Mucosa of rectum (tissue), 2 donors: ENCODE data around the gene MARCKS.

Source experiments
- H3K27ac ChIP-seq, 2 donors: one replicate each; pipeline ENCODE4 v1.7.0; 2013; ENCODE audit warnings: inconsistent platforms in 2 of 2, low read depth in 2 of 2, low read length in 2 of 2
- H3K27me3 ChIP-seq, 2 donors: one replicate each; pipeline ENCODE4 v1.7.0; 2013; ENCODE audit warnings: low read length in 2 of 2; ENCODE audit not compliant: control insufficient read depth in 2 of 2, insufficient read depth in 2 of 2
- H3K36me3 ChIP-seq, 2 donors: one replicate each; pipeline ENCODE4 v1.7.0; 2013; ENCODE audit warnings: low read length in 2 of 2; ENCODE audit not compliant: control insufficient read depth in 2 of 2, insufficient read depth in 2 of 2
- H3K4me1 ChIP-seq, 2 donors: one replicate each; pipeline ENCODE4 v1.7.0; 2013; ENCODE audit warnings: low read length in 2 of 2, mild to moderate bottlenecking in 1 of 2; ENCODE audit not compliant: control insufficient read depth in 2 of 2, insufficient read depth in 2 of 2
- H3K4me3 ChIP-seq, 2 donors: one replicate each; pipeline ENCODE4 v1.7.0; 2013; ENCODE audit warnings: low read length in 2 of 2
- H3K9ac ChIP-seq, 2 donors: one replicate each; pipeline ENCODE4 v1.7.0; 2013; ENCODE audit warnings: low read length in 2 of 2, low read depth in 1 of 2, mild to moderate bottlenecking in 1 of 2
- H3K9me3 ChIP-seq, 2 donors: one replicate each; pipeline ENCODE4 v1.7.0; 2013; ENCODE audit warnings: low read length in 2 of 2; ENCODE audit not compliant: control insufficient read depth in 2 of 2
- donor health status: healthy.
- donor health status: Normal muscosa, but diverticular disease.

Gene MARCKS

GRCh38 chr6:113881478-113881980, 24.4 kb downstream of the MARCKS start:
- Histone ChIP-seq H3K4me1 (peaks cover 0 to 10% of the 10 kb centered on the region in 2 donors), H3K27ac (no peak overlapping the region), H3K4me3 (no peak overlapping the region), H3K27me3 (no peaks in the 10 kb centered on the region), H3K9ac (no peak overlapping the region), H3K36me3 (no peaks in the 10 kb centered on the region), H3K9me3 (no peaks in the 10 kb centered on the region)

GRCh38 chr6:113882336-113883022, 25.3 kb downstream of the MARCKS start:
- Histone ChIP-seq H3K9ac (no peak overlapping the region), H3K9me3 (no peaks in the 10 kb centered on the region), H3K27me3 (no peaks in the 10 kb centered on the region), H3K4me3 (no peak overlapping the region), H3K4me1 (peaks cover 0 to 10% of the 10 kb centered on the region in 2 donors), H3K27ac (no peak overlapping the region), H3K36me3 (no peaks in the 10 kb centered on the region)

DNA sequence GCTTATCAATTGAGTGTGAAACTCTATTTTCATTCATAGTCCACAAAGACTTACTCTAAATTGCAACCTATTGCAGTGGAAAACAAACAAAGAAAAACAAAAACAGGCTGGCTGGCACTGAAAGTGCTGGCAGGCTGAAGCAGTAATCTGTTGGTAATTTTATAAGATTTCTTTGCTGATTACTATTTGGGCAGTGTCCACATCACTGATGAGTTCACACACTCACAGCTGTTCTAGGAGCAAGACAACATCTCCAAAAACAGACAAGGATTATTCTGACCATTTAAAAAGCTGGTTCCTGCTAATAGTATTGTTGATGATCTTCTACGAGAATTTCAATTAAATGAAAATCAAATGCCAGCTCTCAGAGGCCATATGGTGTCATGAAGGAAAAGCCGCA, 26.9 kb downstream of the MARCKS start:
- H3K4me1 ChIP-seq = peaks cover 0 to 15% of the 10 kb centered on the region in 2 donors
- H3K36me3 ChIP-seq = no peaks in the 10 kb centered on the region
- no peak overlapping the region for H3K9ac ChIP-seq
- no peaks in the 10 kb centered on the region for H3K27me3 ChIP-seq
- no peaks in the 10 kb centered on the region for H3K9me3 ChIP-seq
- no peak overlapping the region for H3K4me3 ChIP-seq
- no peak overlapping the region for H3K27ac ChIP-seq

DNA sequence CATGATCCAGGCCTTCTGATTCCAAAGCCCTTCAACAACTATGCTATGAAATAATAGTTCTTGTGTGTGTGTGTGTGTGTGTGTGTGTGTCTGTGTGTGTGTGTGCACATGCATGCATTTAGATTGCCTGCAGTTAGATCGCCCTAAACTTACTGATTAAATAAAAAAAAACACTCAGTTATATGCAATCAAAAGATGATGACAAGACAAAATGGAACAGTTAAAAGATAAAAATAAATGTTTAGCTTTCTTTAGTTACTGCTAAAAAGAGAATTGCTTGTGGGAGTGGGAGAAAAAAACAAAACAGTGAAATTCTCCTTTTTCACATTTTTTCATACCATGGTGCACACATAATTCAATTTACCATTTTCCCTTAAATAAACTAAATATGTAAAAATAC, 29.4 kb downstream of the MARCKS start:
- no peak overlapping the region for H3K4me3 ChIP-seq
- H3K27ac ChIP-seq = no peak overlapping the region
- H3K27me3 ChIP-seq = no peaks in the 10 kb centered on the region
- no peak overlapping the region for H3K9ac ChIP-seq
- peaks cover 0 to 13% of the 10 kb centered on the region in 2 donors for H3K4me1 ChIP-seq
- no peaks in the 10 kb centered on the region for H3K9me3 ChIP-seq
- no peaks in the 10 kb centered on the region for H3K36me3 ChIP-seq

- H3K27ac ChIP-seq = no peak overlapping the region
- no peak overlapping the region for H3K4me3 ChIP-seq
These were observed 31.3 kb downstream of the MARCKS start for GRCh38 chr6:113888493-113888892.

DNA sequence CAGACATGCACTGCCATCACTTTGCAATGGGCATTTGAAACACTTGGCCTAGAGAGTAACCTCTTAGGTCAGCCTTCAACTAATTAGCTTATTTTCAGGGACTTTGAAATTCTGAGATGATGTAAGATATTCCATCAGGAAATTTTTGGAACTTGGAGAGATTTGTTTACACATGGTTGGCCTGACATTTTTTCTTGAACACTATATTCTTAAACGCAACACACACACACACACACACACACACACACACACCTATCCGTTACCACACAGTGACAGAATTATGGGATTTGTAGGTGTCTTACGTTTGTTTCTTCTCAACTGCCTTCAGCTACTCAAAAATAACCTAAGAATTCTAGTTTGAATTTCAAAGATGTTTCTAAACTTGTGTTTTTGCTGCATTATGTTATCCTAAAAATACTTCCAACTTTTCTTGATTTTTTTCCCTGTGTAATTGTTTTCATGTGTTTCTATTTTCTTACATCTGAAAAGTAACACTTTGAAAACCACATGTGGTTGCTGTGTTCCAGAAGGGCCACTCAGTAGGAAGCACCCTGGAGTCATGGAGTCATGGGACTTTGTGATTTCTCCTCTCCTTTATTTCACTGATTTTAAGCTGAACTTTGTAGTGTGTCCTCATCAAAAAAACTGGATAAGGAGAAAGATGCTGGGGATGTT, 31.9 kb downstream of the MARCKS start:
- Histone ChIP-seq H3K27me3 (no peaks in the 10 kb centered on the region), H3K9me3 (peaks cover 0 to 3% of the 10 kb centered on the region in 2 donors), H3K4me3 (no peak overlapping the region), H3K9ac (no peak overlapping the region), H3K36me3 (no peaks in the 10 kb centered on the region), H3K4me1 (peaks cover 0 to 7% of the 10 kb centered on the region in 2 donors), H3K27ac (no peak overlapping the region)

More at GRCh38 chr6:113888493-113888892, 31.3 kb downstream of the MARCKS start:
- Histone ChIP-seq H3K9me3 (peaks cover 0 to 3% of the 10 kb centered on the region in 2 donors), H3K36me3 (no peaks in the 10 kb centered on the region), H3K9ac (no peak overlapping the region), H3K27me3 (no peaks in the 10 kb centered on the region), H3K4me1 (peaks cover 0 to 7% of the 10 kb centered on the region in 2 donors)

DNA sequence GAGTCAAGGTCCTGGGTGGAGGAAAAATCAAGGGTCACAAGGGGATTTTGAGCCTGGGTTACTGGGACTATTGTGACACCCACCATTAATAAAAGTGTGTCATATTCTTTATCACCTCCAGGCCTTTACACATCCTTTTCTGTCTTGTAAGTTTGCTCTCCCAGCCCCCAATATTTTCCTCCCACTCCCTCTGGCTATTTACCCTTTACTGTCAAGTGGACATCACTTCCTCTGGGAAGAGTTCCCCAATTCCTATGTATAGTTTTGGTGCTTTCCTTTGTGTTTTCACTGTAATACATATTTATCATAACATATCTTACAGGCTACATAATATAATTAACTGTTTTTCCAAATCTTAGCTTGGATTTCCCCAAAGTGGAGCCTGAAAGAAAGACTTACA, 36.3 kb downstream of the MARCKS start:
- Histone ChIP-seq H3K27ac (no peak overlapping the region), H3K36me3 (no peaks in the 10 kb centered on the region), H3K27me3 (no peaks in the 10 kb centered on the region), H3K9me3 (peaks cover 0 to 3% of the 10 kb centered on the region in 2 donors), H3K9ac (no peak overlapping the region), H3K4me3 (no peak overlapping the region), H3K4me1 (no peaks in the 10 kb centered on the region)

GRCh38 chr6:113893866-113894265, 36.7 kb downstream of the MARCKS start:
- H3K4me3 ChIP-seq = no peak overlapping the region
- no peak overlapping the region for H3K9ac ChIP-seq
- no peaks in the 10 kb centered on the region for H3K36me3 ChIP-seq
- no peak overlapping the region for H3K27ac ChIP-seq
- no peaks in the 10 kb centered on the region for H3K4me1 ChIP-seq
- no peaks in the 10 kb centered on the region for H3K27me3 ChIP-seq
- peaks cover 0 to 3% of the 10 kb centered on the region in 2 donors for H3K9me3 ChIP-seq

- H3K4me3 ChIP-seq = no peak overlapping the region
- no peak overlapping the region for H3K9ac ChIP-seq
- no peak overlapping the region for H3K27ac ChIP-seq
- H3K36me3 ChIP-seq = no peaks in the 10 kb centered on the region
- H3K9me3 ChIP-seq = peaks cover 0 to 3% of the 10 kb centered on the region in 2 donors
- no peaks in the 10 kb centered on the region for H3K27me3 ChIP-seq
- H3K4me1 ChIP-seq = no peaks in the 10 kb centered on the region
These were observed 37.8 kb downstream of the MARCKS start for GRCh38 chr6:113894712-113895674.
